Measurements from ENCODE around the gene TGIF1.

DNA sequence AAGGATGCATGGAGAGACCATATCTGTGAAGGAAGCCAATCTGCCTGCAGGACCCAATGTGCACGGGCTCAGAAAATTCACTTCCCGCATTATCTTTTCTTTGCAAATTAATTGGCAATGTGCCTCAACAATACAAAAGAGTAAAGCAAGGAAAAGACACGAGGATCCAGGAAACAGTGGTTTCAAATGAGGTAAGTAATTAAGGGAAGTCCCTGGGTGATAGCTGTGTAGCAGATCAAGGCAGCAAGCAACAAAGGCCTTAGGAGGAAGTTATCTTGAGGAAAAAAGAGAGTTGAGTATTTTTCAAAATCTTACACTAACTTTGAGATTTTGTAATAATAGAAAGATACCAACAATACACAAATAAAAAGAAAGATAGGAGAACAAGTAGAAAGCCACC, 44.3 kb upstream of the TGIF1 start:
- TF ChIP-seq POLR2A (IDR thresholded peaks at IDR 0.05): no peak
- TF ChIP-seq, protein P1, sequence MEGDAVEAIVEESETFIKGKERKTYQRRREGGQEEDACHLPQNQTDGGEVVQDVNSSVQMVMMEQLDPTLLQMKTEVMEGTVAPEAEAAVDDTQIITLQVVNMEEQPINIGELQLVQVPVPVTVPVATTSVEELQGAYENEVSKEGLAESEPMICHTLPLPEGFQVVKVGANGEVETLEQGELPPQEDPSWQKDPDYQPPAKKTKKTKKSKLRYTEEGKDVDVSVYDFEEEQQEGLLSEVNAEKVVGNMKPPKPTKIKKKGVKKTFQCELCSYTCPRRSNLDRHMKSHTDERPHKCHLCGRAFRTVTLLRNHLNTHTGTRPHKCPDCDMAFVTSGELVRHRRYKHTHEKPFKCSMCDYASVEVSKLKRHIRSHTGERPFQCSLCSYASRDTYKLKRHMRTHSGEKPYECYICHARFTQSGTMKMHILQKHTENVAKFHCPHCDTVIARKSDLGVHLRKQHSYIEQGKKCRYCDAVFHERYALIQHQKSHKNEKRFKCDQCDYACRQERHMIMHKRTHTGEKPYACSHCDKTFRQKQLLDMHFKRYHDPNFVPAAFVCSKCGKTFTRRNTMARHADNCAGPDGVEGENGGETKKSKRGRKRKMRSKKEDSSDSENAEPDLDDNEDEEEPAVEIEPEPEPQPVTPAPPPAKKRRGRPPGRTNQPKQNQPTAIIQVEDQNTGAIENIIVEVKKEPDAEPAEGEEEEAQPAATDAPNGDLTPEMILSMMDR (IDR thresholded peaks at IDR 0.05): no peak

Data from body of pancreas (tissue), 4 donors.